Suppressor macrophage treated with lipopolysaccharide for 4 hours (primary cell): Measurements from ENCODE around the gene RBM12.
"Not testable (repeated sequence)": the region's sequence is repeated elsewhere in the genome, so short reads cannot be mapped to it uniquely, and the experiment has no call there.

Experiments used
- DNase-seq: peaks from one replicate; pipeline ENCODE4 v3.0.0-alpha.2; 2020

RBM12 gene

DNA sequence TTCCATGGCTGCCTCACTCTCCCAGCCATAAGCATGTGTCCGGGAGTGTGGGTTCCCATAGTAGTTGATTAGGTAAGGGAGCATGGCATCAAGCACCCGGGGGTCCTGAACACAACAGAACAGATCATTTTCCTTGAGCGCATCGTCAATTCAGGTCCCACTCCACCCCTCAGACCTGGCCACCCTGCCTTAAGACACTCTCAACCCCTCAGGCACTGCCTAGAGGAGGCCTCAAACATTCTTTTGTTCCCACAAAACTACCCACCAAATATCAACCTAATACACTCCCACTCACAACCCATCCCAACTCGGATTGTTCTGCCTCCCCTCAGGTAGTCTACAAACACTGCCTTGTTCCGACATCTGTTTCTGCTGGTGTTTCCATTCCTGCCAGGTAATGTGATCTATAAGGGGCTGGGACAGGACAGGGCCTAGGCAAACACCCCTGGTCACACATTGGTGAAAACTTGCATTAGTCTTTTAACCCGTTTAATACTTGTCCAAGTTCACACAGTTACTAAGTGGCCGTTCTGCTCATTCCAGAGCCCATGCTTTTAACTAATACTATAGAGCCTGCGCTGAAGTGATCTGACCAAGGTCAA, 33.1 kb upstream of the RBM12 start:
- no peak for DNase-seq

DNA sequence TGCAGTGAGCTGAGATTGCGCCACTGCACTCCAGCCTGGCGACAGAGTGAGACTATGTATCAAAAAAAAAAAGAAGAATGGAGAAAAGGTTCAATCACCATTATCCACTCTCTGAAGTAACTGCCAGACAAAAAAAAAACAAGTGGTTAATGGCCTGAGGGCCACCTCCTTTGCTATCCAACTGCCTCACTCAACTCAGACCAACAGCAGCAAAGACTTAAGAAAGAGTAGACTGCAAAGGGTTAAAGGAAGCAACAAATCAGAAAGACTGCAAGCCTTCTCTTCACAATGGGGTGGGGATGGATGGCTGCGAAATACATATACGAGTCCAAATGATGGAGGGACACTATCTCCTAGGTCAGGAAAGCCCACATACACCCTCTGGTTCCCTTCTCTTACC, 31.3 kb upstream of the RBM12 start:
- DNase-seq, result no peak

DNA sequence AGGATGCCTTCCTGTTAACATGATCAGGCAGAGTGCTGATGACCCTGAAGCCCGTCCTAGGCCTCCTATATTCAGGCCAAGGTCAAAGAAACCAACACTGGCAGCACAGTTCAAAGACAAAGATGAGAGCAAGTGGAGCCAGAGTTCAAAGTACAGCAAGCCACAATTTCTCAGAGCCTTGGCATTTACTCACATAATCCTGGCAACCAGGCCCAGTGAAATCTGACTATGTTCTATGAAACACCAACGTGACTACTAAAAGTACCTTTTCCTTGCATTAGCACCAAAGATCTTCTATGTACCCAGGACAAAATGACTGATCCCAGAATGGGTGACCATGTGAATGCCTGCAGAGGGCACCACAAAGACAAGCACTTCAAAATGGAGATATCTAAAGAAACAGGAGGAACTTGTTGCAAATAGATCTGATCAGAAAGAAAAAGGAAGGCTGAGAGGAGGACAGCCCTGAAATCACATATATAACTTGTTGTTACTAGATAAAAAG, 30.6 kb upstream of the RBM12 start:
- no peak for DNase-seq

DNA sequence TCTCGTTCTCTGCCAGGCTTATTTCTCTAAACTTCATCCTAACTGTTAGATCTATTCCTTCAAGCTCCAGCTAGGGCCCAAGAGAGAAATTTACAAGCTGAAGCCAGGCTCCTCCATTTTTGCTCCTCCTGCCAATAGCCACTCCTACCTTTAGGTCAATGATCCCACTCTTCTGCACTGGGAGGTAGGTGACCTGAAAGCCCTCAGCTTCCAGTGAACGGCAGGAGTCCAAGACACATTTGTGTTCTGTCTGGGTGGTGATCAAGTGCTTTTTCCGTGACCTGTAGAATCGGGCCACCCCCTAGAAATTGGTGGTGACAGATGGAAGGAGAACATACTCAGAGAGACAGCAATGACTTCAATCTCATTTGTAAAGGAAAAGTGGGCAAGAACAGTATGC, 25.6 kb upstream of the RBM12 start:
- no peak for DNase-seq

DNA sequence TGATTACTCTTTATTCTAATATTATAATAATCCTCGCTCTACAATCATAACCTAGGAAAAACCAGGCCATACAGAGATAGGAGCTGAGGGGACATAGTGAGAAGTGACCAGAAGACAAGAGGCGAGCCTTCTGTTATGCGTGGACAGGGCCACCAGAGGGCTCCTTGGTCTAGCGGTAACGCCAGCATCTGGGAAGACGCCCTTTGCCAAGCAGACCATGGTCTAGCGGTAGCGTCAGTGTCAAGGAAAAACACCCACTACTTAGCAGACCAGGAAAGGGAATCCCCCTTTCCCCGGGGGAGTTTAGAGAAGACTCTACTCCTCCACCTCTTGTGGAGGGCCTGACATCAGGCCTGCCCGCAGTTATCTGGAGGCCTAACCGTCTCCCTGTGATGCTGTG, 22.2 kb upstream of the RBM12 start:
- DNase-seq, result not testable (repeated sequence)

DNA sequence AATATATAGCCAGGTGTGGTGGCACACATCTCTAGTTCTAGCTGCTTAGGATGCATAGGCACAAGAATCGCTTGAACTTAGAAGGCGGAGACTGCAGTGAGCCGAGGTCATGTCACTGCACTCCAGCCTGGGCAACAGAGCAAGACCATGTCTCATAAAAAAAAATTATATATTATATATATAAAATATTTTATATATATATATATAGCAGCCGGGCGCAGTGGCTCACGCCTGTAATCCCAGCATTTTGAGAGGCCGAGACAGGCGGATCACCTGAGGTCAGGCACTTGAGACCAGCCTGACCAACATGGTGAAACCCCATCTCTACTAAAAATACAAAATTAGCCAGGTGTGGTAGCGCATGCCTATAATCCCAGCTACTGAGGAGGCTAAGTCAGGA, 20.7 kb upstream of the RBM12 start:
- not testable (repeated sequence) for DNase-seq

DNA sequence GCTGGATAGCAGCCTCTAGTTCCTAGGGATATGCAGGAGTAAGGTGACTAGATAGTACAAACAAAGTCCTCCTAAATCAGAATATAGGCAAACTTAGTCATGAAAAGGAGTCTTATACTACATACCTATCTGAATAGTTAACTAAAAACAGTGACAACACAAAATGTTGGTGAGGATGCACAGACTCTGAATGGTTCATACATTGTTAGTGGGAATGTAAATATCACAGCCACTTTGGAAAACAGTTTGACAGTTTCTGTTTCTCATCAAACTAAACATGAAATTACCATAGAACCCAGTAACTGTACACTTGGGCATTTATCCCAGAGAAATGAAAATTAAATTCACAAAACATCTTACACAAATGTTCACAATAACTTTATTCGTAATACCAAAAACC, 17.3 kb upstream of the RBM12 start:
- no peak for DNase-seq

DNA sequence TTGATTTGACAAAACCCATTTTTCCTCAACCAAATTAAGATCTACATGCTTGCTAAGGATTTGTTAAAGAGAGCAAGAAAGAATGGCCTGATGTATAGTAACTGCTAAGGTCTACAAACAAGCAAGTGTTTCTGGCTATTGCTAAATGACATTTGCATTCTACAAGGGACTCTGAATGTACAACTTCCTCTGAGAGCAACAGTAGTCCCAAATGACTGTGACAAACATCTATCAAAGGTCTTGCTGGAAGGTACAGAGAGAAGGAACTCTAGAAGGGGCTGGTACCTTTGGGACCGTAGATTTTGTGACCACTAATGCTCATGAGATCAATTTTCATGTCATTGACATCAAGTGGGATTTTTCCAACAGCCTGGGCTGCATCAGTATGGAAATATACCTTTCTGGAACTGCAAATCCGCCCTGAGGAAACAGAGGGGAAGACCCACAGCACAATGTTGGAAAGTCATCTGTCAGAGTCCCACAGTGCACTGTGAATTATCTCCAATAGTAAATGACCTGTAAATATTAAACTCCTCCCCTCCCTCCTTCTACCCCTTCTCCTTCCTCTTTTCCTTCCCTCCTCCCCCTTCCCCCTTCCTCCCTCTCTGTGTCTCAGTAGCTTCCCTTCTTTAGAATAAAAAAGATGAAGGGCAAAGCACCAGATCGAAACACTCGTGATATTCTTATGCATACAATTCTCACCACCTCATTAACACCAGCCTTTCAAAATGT, 15.9 kb upstream of the RBM12 start:
- peak; percentile 48 for DNase-seq

DNA sequence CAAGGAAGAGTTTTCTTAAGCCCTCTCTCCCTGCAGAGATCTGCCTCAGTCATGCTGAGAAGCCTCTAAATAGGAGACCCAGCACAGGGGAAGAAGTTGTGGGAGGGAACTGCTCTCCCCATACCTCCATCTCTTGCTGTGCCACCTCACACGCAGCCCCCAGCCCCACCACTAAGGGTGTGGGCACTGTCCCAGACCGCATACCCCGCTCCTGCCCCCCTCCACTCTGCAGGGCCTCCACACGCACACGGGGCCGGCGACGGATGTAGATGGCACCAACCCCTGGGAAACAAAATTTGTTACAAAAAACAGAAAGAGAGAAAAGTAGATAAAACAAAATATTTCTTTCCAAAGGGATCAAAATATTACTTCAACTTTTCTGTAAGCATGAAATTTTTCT, 10.2 kb upstream of the RBM12 start:
- DNase-seq, result no peak

DNA sequence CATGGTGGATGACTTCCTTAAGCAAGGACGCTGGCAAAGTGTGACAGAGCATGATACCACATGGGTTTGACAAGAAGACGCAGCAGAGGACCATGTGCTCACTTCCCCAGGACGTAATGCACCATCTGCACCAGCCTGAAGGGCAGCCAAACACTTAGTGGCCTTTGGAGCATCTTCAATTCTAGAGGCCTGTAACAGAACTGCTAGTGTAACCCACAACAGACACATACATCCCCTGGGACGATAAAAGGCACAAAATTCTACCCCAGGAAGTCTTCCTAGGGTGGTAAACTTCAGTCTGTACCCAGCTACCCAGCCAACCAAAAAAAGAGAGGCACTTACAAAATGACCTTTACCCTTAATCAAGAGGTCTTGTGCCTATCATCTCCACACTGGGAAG, 9.2 kb upstream of the RBM12 start:
- DNase-seq, result no peak

DNA sequence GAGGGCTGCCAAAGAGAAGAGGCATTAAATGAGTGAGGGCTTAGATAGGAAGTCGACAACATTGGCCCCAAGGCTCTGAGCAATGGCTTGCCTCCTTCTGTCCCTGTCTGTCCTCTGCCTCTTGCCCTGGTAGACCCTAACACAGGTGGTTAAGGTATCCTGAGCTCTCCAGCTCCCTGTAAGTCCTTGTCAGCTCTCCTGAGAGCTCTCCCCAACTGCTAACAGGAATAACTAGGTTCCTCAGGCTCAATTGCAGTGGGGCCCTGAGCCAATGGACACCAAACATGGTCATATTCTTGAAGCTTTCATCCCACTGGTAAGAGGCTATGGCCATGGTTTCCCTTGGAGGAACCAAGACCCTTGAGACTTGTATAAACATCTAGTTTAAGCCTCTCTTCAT, 5.0 kb upstream of the RBM12 start:
- no peak for DNase-seq

DNA sequence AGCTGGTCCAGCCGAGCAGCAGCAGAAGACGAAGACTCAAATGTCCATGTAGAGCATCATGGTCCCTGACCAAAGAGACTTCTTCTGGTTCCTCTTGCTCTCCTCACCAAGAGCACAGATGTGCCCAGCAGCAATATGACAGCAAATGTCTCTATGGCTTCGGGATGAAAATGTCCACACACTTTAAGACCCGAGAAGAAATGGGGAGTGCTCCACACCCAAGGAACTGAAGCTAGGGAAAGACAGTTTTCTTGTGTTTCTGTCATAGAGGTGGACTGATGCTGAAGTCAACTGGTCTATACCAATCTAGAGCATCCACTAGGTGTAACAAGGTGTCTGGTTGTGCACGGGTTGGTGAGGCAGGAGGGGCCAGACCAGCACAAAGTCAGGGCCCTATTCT, 4.5 kb upstream of the RBM12 start:
- DNase-seq, result no peak

DNA sequence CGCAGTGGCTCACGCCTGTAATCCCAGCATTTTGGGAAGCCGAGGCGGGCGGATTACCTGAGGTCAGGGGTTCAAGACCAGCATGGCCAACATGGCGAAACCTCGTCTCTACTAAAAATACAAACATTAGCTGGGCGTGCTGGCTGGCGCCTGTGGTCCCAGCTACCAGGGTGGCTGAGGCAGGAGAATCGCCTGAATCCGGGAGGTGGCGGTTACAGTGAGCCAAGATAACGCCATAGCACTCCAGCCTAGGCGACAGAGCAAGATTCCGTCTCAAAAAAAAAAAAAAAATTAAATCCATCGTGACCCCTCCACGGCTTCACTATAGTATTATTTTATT, 1.2 kb upstream of the RBM12 start:
- no peak for DNase-seq

DNA sequence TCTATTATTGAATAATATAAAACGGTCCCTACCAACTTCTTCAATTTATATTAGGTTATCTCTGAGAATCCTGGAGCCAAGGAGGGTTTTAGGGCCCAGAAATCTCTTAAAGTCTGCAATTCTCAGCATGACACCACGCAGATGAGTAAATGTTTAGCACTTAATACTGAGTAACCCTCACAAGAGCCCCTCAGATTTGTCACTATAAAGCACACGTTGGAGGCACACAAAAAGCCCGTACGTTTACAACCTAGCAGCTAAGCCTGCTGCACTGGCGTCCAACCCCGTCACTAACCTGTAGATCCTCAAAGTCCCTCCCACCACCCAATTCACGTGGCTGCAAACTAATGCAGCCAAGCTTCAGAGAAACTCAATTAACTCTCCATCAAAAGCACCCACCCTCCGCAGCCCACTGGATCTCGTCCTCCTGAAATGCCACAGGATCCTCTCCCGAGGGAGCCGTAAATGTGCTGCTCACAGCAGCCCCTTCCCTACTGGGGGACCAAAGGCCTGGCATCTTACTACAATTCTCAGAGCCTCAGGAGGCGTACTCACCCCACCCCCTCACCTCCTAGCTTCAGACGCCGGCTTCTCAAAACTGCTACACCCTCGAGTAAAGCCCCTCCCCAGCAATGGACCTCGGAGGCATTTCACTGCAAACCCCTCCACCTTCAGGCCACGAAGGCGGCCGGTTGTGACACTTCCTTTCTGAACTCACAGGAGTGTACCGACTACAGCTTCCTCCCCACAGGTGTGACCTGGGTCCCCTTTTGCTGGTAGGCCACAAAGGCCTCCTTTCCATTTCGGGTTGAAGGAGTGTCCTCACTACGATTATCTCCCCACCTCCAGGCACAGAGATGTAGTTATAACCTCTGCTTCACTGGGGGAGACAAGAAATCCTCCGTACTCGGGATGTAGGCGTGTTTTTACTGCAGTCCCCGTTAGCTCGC, 909 bp downstream of the RBM12 start:
- DNase-seq, result peak; percentile 45

DNA sequence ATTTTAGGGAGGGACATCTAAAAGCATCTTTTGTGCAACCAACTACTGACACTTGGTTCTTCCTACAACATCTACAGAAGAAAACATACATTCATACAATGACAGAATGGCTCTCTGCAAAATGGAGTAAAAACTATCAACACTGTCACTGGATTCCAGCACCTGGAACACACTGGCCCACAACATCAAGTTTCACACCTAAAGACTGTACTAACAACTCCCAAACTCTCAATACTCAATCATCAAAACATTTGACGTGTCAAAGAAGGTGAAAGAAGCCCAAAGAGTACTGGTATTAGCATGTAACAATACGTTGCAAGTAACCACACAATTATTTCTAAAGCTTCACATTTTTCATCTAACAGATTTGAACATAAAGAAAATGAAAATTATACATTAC, 2.1 kb downstream of the RBM12 start:
- no peak for DNase-seq

DNA sequence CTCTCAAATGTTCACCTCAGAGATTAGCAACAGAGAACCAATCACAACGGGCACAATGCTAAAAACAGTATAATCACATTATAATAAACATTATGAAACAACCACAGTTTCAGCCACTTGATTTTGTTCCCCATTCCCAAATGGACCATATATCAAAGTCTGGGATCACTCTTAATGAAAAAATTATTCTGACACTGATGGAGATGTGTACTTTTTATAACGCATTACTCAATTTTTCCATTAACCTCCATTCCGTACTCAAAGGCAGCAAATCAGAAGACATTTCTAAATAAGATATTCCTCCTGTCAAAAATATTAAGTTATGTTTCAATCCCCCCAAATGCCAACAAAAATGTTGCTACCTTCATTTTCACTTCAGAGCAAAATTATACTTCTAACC, 2.8 kb downstream of the RBM12 start:
- peak; percentile 2 for DNase-seq

DNA sequence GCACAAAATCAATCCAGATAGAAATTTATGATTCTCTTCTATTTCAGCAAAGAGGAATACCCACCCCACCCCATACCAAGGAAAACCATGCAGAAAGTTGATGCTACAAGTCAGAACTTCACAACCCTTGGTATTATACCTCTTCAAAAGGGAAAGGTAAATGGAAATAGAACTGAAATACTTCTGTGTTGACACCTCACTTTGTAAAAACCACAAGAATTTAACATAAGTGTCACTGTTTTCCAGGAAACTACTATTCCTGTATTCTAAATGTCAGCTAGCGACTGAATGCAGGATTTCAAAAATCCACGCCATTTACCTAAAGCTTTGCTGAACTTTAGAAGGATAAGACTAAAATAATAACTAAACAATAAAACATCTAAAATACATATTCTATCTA, 3.6 kb downstream of the RBM12 start:
- DNase-seq, result peak; percentile 3

DNA sequence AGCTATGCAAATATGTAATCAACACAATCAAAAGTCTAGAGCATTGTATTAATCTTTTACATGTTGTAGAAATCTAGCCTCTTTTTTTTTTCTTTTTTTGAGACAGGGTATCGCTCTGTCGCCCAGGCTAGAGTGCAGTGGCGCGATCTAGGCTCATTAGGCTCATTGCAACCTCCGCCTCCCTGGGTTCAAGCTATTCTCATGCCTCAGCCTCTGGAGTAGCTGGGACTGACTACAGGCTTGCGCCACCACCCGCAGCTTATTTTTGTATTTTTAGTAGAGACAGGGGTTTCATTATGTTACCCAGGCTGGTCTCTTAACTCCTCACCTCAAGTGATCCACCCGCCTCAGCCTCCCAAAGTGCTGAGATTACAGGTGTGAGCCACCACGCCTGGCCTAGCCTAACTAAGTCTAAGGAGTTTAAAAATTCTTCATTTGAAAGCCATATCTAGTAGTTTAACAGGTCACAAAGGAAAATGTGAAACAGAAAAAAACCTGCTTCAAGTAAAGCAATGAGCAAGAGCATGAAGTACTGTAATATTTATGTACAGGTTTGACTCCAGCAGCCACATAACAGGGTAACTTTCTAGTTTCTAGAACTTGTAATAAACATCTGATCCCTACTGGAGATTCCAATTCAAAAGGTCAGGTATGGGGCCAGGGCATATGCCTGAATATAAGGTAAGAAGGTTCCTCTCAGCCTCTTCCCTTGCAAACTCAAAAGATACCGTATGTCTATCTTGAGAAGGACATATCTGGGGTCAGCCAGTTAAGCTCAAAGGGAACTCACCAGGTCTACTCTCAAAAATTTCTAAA, 4.4 kb downstream of the RBM12 start:
- DNase-seq, result no peak

DNA sequence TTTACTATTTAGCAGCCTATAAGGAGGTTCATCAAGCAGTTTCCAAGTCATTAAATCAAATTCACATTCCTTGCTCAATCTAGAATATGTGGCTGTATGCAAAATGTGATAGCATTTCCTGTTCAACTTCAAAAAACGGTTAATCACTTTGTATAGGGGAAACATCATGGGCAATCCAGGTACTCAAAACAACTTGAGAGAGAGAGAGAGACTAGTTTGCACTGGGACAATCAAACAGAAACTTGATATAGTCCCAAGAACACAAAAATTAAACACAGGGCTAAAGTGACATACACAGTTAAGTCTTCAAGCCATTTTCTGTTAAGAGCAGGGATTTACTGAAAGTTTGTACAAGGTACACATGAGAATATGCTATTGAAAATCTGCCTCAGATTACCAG, 7.4 kb downstream of the RBM12 start:
- DNase-seq, result no peak

DNA sequence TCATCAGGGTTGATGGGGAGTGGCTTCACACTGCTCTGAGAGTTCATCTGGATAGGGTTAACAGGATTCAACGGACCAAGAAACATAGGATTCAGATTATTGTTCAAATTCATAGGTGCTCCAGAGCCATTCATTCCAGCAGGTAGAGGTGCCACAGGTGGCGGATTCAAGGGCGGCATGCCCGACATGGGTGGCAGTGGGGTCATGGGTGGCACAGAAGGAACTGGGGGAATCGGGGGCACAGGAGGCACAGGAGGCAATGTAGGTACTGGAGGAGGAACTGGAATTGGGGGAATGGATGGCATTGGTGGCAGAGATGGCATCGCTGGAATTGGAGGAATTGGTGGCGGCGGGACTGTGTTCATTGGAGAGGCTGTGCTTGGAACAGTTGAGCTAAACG, 10.3 kb downstream of the RBM12 start:
- no peak for DNase-seq

DNA sequence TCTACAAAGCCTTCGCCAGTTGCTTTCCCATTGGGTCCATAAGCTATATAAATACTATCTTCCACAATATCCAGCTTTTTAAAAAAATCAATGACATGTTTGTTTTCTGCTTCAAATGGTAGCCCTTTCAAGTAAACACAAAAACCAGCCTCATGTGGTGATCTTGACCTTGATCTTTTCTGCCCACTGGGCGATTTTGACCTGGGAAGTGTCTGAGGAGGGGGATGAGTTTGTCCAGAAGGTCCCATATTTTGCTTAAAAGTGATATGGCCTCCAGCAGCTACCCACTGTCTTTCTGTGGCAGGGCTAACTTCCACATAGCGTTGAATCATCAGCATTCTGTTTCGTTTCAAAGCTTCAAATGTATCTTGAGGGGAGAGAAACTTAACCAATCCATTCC, 10.8 kb downstream of the RBM12 start:
- DNase-seq, result no peak

DNA sequence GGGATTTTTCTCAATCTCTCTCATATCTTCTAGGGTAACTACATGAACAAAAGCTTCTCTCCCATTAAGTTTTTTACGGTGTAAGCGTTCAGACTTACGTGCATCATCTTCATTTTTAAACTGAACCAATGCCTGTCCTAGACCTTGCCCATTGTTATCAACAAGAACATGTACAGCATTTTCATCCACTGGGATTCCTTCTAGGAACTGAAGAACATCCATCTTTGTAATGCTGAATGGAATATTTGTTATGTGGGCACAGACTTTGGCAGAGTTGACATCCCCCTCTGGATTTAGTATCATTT, 11.3 kb downstream of the RBM12 start:
- no peak for DNase-seq
